Suprapubic skin (tissue), 4 donors: Measurements from ENCODE around the gene SPATS2L.

Experiments used
- EP300 ChIP-seq: sonication (generic); formaldehyde crosslinking; IDR thresholded peaks from one replicate; pipeline ENCODE4 v1.6.1; 2017; ENCODE audit warnings: antibody characterized with exemption
- POLR2A ChIP-seq, 2 donors: fragments of 450-650 bp; IDR thresholded peaks; one replicate each; pipeline ENCODE4 v1.6.1; 2017; ENCODE audit warnings: antibody characterized with exemption in 2 of 2, mild to moderate bottlenecking in 2 of 2, moderate library complexity in 2 of 2
- POLR2AphosphoS5 ChIP-seq, 3 donors: sonication (generic); formaldehyde crosslinking; IDR thresholded peaks; one replicate each; pipeline ENCODE4 v1.6.1; 2017; ENCODE audit warnings: antibody characterized with exemption in 3 of 3
- TF ChIP-seq, protein P1 (sequence below), 2 donors: fragments of 200-600 bp in 1 of 2; fragments of 450-650 bp in 1 of 2; sonication (generic) in 1 of 2; IDR thresholded peaks; one replicate each; pipeline ENCODE4 v1.5.1; 2016 to 2019; ENCODE audit warnings: antibody characterized with exemption in 2 of 2, mild to moderate bottlenecking in 1 of 2, moderate library complexity in 1 of 2

- TF ChIP-seq POLR2AphosphoS5 (IDR thresholded peaks at IDR 0.05) (no peak), EP300 (no peak), POLR2A (IDR thresholded peaks at IDR 0.05) (no peak)
- TF ChIP-seq, protein P1, sequence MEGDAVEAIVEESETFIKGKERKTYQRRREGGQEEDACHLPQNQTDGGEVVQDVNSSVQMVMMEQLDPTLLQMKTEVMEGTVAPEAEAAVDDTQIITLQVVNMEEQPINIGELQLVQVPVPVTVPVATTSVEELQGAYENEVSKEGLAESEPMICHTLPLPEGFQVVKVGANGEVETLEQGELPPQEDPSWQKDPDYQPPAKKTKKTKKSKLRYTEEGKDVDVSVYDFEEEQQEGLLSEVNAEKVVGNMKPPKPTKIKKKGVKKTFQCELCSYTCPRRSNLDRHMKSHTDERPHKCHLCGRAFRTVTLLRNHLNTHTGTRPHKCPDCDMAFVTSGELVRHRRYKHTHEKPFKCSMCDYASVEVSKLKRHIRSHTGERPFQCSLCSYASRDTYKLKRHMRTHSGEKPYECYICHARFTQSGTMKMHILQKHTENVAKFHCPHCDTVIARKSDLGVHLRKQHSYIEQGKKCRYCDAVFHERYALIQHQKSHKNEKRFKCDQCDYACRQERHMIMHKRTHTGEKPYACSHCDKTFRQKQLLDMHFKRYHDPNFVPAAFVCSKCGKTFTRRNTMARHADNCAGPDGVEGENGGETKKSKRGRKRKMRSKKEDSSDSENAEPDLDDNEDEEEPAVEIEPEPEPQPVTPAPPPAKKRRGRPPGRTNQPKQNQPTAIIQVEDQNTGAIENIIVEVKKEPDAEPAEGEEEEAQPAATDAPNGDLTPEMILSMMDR (IDR thresholded peaks at IDR 0.05): no peak
These were observed 40.1 kb upstream of the SPATS2L start for GRCh38 chr2:200266406-200266805.
